Pericardium fibroblast (primary cell): ENCODE measurements around the gene CDRT15L2. TPM values are rescaled to one million over a fixed set of nuclear protein-coding genes. Genes with fewer than 3 reads are reported as not detected.

Experiments used
- total RNA-seq: library from RNA; depleted of rRNA; stranded (reverse); fragments of >200 nt; gene quantifications from 2 replicates; pipeline ENCODE4 v1.2.3, GENCODE V29; 2015

The CDRT15L2 gene
- total RNA-seq = not detected in 2 replicates

DNA sequence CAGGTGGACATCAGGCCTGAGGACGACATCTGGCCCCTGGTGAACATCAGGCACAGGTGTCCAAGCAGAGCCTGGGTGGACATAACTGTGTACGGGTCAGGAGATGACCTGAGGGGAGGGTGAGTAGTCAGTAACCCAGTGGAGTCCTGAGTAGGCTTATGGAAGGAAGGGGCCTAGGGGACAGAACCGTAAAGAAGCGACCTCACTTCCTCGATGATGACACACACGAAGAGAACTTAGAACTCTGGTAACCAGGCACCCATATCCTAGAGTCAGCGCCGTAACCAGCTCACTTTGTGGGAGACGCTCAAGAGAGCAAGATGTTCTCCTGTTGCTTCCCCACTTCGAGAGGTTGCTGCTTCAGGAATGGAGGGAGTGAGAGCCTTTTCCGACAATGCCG lies at the start of gene CDRT15L2:
Gene CDRT15L2 (plus strand): TSS at position 301 of the 400 bp plus-strand sequence. CDS start 20 bp downstream, at position 321.

Other genes starting within 250 kb of the CDRT15L2 start
- gene LGALS9B, start 112.2 kb upstream of the CDRT15L2 start, total RNA-seq = not detected in 2 replicates